HG03469 (cell line): ENCODE measurements around the gene PLXND1.

Source experiments
- ATAC-seq: cut with Tn5 transposase; IDR thresholded peaks from one replicate; pipeline ENCODE4 v1.9.1; 2021; ENCODE audit warnings: mild to moderate bottlenecking, moderate library complexity, moderate number of reproducible peaks; ENCODE audit not compliant: unreplicated experiment

Gene PLXND1

DNA sequence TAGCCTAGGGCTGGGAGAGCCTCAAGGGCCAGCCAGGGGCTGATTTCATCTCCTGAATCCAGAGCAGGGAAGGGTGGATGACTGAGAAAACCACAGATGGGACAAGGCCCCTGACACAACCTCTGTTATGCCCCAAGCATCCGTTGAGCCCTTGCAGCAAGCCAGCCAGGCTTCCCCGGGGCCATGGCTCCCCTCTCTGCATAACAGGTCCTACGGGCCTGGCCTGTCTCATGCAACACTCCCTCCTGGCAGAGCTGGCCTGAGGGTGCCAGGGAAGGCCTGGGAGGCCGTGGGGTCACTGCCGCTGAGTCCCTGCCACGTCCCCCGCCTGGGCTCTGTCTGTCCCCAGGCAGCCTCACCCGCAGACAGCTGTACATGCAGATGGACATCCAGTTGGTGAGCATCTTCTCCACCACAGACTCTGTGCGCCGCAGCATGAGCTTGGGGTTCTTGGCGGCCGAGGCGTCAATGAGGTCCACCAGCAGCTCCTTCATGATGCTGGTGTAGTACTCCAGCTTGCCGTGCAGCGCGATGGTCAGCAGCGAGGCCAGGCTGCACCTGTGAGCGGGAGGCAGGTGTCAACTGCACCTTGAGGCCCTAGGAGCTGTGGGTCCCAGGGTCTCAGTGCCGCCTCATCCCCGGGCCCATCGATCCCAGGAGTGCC lies 41.4 kb downstream of the PLXND1 start:
- ATAC-seq, result no peak

DNA sequence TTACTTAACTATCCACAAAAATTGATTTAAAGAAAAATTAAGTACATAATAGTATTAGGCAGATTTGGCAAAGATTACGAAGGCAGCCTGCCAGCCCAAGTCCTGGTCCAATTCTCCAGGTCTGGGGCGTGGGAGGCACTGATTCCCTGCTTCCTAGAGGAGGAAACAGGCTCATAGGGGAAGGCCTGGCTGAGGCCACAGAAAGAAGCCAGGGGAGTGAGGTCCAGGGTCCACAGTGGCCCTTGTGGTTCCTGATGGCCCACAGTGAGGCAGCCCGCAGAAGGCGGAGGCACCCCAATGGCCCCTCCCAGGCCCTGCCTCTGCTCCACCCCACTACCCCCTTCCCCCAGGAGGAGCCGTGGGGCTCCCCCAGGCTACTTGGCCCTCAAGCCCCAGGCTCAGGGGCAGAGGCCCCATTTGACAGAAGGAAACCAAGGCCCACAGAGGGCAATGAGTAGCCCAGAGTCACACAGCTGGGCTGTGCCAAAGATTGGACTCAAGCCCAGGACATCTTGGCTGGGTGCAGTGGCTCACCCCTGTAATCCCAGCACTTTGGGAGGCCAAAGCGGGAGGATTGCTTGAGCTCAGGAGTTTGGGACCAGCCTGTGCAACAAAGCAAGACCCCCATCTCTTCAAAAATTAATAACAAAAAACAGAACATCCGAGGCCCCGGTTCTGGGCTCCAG lies 42.5 kb downstream of the PLXND1 start:
- ATAC-seq, result no peak

DNA sequence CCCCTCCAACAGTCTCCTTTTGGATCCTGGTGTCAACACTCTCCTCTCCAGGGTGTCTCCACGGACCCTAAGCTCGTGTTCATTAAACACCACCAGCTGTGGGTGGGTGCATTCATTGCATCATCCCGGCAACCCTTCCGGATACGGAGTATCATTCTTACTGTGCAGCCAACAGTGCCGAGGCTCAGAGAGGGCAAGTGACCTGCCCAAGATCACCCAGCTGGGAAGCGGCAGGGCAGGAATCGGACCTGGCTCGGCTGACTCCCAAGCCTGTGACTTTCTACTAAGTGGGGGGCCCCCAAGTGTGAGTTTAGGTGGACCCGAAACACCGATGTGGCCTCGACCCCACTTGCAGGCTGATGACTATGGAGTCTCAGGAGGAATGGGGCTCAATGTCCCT lies 43.1 kb downstream of the PLXND1 start:
- no peak for ATAC-seq

DNA sequence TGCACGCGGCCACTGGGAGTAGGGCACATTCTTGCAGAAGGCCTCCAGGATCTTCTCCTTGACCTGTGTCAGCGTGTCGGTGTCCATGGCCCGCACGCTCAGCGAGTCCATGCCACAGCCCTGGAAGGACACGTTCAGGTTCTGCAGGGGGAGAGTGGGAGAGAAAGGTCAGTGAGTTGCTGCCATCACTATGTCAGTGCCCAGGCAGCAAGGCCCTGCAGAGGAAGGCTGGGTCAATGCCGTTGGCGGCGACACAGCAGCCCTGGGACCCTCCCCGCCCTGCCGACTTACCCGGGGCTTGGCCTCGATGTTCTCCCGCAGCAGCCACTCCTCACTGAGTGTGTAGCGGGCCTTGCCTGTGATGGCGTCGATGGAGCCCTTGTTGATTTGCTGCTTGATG lies 43.7 kb downstream of the PLXND1 start:
- ATAC-seq, result no peak

DNA sequence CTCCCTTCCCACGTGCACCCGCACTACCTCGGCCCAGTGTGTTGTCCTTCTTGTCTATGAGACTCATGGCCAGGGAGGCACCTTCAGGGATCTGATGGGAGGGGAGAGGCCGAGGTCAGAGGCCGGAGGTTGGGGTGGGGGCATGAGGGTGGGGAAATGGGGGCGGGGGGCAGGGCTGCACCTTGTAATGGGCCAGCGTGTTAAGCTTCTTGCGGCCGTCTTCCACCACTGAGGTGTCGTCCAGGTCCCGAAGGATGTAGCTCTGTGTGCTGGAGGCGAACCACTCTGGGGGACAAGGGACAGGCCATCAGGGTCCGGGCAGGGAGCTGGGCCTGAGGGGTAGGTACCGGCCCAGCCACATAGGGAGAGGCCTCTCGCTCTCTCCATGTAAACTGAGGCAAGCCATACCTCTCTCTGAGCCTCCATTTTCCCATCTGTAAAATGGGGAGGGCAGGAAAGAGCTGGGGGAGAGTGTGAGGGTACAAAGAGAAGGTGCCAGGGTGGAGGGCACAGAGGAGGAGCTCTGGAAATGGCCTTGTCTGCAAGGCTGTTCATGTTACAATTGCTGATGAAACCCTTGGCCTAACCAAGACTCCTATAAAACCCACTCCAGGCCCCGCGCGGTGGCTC lies 44.7 kb downstream of the PLXND1 start:
- no peak for ATAC-seq

DNA sequence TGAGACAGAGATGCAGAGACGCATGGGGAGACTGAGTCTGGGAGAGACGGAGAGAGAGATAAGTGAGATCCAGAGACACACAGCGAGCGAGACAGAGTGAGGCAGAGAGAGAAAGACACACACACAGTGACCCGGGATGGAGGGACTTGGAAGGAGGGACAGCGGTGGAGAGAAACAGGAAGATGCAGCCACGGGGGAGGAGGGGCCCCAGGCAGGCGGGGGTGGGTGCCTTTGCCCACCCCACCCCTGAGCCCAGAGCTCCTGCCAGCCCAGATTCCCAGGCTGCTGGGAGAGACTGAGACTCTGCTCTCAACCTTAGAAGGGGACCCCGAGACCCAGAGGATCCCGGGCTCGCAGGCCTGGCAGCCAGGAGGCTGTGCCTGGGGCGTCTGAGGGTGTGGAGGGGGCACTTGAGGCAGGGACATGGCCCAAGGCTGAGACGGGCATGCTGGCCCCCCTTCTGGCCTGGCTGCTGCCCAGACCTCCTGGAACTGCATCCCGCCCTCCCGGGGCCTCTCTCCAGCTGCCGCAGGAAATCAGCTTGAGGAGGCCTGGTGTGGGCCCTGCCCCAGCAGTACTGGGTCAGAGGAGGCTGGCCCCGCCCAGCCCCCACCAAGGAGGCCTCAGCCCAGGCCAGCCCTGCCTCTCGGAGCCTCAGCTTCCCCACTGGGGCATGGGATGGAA lies 45.4 kb downstream of the PLXND1 start:
- ATAC-seq, result no peak

DNA sequence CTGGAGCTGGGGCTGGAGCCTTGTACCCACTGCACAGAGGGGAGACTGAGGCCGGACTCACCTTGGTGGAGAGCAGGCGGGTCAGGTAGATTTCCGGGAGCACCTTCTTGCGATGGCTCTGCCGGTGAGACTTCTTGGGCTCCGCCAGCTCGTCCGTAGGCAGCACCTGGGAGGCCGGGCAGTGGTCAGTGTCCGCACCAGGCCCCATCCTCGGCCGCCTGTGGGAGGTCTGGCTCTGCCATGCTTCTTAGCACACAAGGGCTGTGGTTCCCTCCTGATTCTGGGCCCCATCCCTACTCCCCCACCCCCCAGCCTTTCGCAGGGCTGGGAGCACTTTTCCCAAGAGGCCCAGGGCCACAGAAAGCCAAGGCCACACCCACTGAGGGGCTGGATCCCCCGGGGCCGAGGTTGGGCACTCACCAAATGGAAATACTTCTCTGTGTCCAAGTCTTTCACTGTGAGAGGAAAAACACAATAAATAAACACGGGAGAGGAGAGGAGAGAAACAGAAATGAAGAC lies 46.1 kb downstream of the PLXND1 start:
- no peak for ATAC-seq

DNA sequence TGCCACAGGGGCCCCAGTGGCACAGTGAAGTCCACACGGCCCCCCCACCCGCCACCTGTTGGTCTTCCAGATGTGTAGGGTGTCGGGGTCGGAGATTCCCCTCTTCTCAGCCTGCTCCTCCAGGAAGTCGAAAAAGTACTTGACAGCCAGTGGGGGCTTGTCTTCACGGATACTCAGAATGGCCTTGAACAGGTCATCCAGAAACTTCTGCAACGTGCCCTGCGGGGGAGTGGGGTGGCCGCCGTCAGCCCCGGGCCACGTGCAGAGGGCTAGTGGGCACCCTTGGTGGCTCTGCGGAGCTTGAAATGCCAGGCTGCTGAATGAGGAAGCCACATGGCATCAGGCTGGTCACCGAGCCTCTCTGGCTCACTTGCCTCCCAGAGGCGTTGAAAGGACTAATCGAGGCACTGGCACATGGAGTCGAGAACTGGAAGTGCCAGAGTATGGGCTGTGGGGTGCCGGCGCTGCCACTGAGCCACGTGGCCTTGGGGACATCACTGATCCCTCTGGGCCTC lies 46.9 kb downstream of the PLXND1 start:
- ATAC-seq, result no peak

DNA sequence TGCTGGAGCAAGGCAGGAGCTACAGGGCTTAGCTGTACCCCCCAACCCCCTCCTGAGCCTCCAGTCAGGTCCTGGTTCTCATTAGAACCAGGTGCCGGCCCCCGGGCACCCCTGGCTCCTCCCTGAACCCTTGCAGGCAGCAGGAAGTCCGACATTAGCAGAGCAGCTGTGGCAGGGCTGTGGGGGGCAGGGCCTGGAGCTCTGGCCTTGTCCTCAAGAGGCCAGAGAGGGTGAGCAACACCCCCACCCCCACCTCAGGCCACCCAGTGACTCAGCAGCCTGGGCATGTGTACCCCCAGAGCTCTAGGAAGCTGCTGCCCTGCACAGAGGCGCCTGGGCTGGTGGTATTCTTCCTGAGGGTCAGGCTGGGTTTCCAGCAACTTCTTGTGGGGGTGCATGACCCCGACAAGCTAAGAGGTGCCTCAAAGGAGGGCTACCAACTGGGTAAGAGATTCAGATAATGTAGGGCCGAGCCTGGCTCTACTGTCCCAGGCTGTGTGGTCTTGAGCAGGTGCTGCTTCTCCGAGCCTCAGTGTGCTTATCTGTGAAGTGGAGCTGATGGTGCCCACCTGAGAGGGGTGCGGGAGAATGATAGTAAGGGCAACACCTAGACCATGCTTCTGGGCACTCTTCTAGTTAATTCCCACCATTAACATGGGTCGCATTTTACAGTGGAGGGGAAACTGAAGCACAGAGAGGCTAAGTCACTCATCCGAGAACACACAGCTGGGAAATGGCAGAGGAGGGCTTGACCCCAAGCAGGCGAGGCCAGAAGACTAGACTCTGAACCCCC lies 47.5 kb downstream of the PLXND1 start:
- ATAC-seq, result no peak

DNA sequence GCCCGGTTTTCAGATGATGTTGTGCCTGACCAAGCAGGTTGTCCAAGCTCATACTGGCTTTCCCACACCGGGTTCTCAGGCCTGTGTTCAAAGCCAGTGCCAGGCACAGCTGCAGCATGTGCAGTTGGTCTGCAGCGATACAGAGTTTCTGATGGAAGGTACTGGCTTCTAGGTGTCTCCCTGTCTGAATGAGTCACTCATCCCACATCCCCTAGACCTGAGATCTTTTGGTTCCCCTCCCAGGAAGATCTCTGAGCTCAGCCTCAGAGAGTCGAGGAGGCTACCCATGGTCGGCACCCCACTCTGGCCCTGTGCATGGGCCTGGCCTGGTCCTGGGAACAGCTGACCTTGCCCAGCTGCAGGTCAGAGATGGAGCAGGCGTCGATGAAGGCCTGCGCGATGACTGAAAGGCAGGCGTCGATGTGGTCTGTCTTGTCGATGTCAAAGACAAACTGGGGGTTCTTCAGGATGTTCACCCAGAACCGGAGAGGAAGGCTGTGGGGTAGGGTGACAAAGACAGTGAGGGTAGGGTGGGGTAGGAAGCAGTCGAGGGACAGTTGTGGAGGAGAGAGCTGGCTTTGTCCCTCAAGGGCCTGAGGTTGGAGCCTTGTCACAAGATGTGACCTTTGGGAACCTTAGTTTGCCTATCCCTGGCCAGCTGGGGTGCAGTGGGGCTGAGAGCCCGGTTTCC lies 48.2 kb downstream of the PLXND1 start:
- ATAC-seq, result no peak

DNA sequence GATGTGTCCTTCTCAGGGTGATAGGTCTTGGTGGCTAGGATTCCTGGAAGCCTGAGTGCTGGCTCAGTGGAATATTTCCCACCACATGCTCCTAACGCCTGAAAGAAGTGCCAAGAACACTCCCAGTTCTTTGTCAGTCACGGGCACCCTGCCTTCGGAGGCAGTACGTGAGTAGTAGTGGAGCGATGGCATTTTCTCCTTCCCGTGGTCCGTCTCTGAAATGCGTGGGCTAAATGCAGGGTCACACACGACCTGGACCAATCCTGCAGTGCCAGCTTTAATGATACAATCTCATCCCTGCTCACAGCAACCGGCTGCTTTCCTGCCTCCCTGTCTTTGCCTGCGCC lies 49.0 kb downstream of the PLXND1 start:
- no peak for ATAC-seq

DNA sequence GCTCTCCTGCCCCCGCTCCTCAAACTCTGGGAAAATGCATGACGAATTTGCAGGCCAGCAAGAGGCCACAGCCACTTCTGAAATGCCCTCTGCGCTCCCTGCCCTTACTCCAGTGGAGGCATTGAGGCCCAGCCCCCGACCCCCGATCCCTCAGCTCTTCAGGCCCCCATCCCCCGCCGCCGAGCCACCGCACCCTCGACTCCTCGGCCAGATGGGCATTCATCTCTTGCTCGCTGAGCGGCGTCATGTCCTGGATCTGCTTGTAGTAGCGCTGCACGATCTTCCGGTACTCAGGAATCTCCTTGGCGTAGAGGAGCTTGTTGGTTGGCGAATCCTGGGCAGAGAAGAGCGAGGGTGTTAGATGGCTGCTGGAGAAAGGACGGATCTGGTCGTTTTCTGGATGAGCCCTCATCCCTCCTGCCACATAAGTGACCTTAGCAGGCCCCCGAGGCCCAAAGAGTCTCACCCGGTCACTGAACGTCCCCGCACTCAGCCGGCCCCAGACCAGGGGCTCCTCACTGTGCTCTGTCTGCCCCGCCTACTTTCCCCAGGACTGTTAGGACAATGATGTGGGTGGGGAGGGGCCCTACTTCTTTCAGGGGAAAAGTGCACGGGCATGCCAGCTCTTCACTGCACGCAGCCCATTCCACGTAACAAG lies 49.5 kb downstream of the PLXND1 start:
- ATAC-seq, result no peak

DNA sequence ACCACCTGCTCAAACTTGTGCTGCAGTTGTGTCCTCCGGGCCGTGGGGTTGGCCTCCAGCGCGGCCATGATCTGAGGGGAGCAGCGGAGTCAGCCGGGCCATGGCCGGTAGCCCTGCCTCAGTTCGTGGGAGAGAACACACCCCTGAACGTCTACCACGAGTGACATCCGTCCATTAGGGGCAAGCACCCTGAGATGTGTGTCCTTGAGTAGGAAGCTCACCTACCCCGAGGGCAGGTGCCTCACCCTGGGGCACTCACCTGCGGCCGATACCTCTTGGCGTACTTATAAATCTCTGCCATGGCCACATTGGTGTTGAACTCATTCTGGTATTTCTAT lies 50.1 kb downstream of the PLXND1 start:
- ATAC-seq, result no peak

DNA sequence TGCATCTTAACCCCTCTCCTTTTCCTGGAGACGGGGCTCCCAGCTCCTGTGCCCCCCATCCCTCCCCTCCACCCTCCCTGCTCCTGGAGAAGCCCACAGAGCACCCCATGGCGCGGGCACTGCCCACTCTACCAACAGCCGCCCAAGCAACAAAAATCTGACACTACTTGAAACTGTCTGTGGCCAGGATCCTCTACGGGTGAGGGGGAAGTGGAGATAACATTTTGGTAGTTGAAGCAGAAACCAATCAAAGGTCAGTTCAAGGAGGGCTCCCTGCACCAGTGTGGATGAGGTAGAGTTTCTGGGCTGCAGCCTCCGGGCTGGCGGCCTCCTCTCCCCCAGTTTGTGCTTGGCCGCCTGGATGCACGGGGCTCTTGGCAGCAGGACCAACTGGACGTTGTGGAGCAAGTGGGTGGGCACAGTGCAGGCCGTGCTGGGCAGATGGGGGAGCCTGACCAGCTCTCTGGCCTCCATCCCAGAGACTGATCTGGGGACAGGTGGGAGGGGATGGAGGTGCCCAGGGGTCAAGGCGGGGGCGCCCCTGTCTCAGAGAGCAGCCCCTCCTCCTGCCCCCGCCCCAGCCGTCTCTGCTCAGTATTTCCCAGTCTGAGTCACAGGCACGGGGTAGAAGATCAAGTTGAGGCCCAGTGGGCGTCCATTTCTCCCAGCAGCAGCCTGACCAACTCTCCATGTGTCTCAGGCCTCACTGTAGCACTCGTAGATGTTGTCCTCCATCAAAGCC lies 50.7 kb downstream of the PLXND1 start:
- ATAC-seq, result no peak

DNA sequence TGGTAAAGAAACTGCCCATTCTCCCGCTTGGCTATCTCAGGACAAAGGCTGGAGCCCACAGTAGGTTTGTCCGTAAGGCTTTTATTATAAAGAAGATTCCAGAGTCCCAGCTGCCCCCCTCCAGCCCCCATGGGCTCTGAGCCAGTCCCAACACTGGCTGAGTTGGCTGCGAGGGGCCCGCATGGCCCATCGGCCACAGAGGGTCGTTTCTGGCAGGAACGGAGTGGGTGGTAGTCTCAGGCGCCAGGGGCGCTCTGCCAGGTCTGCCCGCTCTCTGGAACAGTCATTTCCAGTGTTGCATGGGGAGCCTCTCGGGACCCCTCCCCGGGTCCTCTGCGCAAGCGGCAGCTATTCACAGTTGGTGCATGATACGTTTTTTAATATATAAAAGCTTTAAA lies 51.3 kb downstream of the PLXND1 start:
- ATAC-seq, result no peak

DNA sequence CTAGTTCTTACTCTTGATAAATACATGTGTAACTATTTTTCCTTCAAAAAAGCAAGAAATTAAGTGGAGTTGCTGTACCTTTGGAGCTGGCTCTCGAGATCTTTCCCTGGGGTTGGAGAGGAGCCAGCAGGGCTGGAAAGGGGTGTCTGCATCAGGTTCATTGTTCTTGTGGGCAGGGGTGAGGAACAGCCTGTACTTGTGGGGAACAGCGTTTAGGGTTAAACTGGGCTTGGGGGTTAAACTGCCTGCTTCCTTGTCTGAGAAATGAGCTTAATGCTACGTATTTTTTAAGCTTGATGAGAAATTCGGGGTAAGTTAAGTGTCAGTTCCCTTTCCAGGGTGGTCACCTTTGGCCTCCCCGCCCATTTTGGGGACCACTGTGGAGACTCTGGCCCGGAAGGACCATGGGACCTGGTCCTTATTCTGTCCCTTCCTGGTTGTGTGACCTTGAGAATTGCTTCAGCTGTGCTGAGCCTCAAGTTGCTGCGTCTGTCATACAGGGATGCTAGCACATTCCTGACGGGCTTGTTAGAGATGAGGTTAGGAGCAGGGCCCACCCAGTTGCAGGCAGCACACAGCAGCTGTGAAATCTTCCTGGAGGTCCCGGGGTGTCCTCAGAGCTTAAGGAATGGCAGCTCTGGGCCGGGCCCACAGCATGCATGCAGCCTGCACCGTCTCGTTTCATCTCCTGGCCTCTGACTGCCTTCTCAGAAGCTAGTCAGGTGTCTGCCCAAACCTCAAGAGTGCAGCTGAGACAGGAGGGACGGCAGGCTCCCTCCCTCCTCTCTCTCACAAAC lies 51.9 kb downstream of the PLXND1 start:
- no peak for ATAC-seq

DNA sequence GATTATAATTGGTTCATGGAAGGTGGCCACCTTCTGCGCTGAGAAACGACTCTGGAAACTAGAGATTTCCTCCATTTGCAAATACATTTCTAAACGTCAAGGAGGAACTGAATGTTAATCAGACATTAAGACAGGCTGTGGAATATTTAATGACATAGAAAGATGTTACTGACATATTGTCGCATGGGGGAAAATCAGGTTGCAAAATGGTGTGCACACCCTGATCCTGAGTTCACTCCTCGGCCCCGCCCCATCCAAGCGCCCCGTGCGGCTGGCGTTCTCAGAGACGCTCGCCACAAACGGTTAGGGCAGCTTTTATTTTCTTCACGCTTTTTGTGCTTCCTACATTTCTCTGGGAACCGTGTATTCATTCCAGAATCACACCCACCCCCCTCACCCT lies 52.8 kb downstream of the PLXND1 start:
- ATAC-seq, result no peak

DNA sequence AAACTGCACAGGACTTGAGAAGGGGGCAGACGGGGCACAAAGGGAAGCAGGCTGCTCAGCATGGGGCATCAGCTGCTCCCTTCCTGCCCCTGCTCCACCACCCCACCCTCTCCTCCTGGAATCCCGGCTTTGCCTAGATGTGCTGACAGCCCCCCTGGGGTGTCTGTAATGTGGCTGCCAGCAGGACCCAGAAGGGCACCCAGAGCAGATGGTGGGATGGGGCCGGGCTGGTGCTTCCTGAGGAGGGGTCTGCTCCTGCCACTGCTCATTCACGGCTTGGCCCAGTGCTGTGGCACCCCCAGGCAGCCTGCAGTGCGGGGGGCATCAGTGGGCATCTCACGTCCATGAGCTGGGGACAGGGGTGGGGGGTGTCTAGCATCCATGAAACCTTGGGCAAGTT lies 53.3 kb downstream of the PLXND1 start:
- no peak for ATAC-seq
